COLO668 (cell line): ENCODE results near the gene KCNK17.

Experiments
- DNase-seq: peaks from one replicate; lab custom pipeline; 2025; ENCODE audit not compliant: unreplicated experiment; lab: John Stamatoyannopoulos, UW

KCNK17 gene, protein sequence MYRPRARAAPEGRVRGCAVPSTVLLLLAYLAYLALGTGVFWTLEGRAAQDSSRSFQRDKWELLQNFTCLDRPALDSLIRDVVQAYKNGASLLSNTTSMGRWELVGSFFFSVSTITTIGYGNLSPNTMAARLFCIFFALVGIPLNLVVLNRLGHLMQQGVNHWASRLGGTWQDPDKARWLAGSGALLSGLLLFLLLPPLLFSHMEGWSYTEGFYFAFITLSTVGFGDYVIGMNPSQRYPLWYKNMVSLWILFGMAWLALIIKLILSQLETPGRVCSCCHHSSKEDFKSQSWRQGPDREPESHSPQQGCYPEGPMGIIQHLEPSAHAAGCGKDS

DNA sequence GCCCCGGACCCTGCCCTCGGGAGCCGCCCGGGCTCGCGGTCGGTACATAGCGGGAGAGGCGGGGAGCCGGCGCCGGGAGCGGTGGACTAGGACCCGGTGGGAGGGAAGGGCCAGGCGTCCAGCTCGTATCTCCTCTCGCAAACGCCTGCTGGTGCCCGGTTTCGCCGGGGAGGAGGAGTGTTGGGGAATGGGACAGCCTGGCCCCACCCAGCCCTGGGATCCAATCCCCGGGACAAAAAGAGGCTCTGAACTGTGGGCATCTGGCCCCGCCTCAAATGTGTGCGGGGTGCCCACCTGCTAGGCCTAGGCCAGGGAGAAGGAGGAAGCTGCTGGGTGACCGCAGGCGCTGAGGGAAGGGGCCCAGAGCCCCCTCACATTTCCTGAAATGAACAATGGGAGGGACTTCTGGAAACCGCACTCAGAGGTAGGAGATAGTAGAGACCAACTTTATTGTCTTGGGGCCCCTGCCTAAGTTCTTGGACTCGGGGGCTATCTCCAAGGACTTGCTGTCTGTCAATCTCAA is at the start of gene KCNK17:
TSS of gene KCNK17 (minus strand) at position 147 of the 523 bp plus-strand sequence. CDS start at position 48, 99 bp downstream.
- DNase-seq: no peak

DNA sequence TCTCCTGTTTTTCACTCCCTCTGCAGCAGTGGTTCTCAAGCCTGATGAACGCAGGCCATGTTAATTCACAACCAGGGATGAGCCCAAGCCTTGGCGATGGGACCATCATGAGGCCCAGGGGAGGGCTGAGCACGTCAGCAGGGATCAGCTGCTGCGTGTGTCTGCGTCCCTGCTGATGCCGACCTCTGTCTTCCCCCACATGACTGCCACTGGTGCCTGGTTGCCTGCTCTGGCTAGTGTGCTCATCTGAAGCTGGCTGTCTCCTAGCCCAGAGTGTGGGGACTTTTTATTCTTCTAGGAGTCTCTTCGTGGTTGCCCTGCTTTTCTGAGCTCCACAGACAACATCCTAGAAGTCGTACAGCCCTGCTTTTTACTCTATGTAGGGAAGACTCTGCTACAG is 49.1 kb upstream of the KCNK17 start:
- no peak for DNase-seq

GRCh38 chr6:39362487-39362865 is 48.3 kb upstream of the KCNK17 start:
- no peak for DNase-seq

DNA sequence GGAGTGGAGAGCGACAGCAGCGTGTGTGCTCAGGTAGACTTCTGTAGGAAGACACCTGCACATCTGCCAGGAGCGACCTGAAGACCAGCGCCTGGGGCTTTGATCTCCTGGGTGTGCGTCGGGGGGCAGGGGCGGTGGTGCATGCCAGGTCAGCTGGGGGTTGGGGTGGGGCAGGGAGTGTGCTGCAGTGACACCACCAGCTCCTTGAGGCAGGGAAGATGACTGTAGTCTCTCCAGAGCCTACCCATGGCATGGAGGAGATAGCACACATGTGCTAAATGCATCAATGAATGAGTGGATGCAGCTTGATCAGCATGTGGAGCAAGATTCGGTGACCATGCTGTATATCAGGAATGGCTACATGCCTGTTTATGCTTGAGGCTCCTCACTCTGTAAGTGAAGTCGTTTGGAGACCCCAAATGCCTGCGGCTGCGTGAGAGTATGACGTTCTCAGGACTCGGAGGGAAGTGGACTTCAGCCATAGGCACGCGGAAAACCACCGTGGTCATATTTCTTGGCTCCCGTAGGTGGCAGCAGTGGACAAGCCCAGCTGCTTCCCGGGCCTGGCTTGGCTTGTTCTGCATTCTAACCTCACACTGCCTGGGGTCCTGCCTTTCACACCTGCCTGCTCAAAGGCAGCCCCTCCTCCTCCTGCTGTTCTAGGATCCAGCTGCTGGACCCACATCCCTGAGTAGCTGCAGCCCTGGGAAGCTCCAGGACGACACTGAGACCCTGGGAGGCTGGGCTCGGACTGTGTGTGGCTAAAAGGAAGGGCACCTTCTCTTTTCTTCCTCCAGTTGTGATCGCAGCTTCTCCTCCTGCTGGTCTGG is 47.7 kb upstream of the KCNK17 start:
- DNase-seq: peak; percentile 53

- DNase-seq: no peak
These were observed 46.2 kb upstream of the KCNK17 start for GRCh38 chr6:39360378-39360777.

GRCh38 chr6:39357998-39358686 is 43.9 kb upstream of the KCNK17 start:
- peak; percentile 56 for DNase-seq

DNA sequence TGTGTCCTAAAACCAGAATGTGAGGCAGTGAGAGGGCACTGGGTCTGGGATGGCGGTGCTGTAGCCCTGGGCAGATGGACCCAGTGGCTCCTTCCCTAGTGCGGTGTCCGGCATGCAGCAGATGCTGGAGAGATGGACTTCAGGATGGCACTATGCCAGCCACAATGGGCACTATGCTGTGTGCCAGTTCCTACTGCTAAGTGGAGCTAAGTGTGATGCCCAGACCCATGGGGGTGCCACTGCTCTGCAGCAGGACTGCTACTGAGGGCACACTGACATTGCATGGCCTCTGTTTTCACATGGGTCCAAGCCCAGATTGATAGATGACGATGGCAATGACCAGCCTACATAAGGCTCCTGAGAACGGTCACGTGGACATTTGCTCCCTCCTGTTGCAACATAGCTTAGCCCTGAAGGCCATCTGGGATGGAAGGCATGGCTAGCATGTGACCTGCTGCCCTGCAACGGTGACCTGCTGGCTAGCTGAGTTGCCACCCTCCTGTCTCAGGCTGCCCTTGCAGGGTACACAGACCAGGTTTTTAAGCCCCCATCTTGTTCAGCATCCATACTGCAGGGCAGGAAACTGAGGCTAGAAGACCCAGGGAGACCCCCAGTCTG is 39.6 kb upstream of the KCNK17 start:
- no peak for DNase-seq

DNA sequence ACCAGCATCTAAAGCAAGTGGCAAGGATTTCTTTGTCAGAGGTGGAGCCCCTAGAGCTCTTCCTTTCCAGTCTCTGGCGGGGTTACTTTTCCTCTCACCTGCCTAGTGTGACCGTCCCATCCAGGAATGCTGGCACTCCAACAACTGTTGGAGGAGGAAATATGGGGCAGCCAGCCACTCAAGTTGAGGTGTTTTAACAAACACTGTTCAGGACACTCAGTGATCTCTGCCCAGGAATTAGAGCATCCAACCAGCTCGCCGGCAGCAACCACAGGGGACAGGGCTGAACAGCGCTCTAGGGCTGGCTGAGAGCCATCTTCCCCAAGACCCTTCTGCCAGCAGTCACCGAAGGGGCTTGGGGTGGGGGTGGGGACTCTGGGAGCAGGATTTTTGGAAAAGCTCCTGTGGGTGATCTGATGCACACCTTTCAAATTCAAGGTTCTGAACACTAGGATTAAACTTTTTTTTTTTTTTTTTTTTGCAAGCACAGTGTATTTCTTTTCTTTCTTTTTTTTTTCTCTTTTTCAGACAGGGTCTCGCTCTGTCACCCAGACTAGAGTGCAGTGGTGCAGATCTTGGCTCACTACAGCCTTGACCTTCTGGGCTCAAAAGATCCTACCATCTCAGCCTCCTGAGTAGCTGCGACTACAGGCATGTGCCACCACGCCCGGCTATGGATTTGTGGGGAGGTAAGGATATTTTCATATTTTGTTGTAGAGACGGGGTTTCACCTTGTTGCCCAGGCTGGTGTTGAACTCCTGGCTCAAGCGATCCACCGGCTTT is 36.7 kb upstream of the KCNK17 start:
- no peak for DNase-seq

DNA sequence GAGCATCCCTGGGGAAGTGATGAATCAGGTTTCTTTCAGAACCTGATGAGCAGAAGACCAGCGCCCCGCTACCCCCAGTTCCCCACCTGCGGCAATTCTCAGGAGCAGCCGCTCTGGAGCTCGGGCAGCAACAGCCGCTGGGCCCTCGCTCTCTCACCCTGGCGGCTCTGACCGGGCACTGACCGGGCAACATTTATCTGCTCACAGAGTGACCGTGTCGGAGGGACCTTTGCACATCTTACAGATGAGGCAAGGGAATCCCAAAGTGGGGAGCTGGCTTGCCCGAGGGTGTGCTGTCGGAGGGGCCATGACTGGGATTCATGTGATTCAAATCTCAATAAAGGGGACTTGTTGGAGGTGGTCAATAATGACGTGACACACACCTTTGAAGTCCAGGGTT is 34.5 kb upstream of the KCNK17 start:
- no peak for DNase-seq

DNA sequence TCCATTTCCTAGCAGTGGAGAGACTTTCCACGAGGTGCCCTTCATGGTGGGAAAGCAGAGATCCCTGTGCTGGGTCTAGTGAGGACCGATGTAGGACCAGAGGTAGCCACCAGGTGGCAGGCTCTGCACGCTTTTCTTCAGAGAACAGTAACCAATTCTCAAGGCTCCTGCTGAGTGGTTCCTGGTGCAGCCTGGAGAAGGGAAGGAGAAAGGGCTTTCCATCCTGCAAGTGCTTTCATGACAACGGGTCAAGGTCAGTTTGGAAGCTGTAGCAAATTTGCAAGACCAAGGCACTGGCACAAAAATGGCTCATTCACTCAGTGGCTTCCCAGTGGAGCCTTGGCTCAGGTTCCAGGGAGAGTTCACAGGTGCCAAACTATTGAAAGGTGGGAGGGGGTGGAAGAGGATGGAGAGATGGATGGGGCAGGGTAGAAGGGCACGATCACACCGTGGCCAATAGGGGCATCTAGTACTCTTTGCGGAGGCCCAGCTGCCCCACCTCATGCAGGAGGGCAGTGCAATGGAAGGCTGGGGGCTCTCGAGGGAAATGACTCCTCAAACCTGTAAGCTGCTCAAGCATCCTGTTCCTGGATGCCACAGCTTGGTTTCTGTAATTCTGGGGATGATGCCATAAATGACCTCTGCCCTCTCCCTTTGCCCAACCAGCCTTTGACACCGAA is 33.8 kb upstream of the KCNK17 start:
- peak; percentile 54 for DNase-seq

DNA sequence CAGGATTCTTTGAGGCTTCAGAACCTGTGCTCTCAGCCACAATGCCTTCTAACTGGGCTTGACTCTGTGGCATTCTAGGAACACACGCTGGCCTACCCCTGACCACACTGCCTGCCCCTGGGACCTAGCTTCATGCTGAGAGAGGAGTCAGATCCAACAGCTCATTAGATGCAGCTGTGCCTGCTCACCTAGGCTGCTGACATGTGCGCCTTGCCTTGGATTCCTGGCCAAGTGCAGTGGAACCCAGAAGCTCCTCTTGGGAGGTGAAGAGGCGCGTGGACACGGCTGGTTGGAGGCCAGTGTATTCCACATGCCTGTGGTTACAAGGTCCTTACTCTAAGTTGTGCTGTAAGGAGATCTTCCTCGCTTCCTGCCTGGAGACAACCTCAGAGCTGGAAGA is 33.0 kb upstream of the KCNK17 start:
- DNase-seq: no peak

DNA sequence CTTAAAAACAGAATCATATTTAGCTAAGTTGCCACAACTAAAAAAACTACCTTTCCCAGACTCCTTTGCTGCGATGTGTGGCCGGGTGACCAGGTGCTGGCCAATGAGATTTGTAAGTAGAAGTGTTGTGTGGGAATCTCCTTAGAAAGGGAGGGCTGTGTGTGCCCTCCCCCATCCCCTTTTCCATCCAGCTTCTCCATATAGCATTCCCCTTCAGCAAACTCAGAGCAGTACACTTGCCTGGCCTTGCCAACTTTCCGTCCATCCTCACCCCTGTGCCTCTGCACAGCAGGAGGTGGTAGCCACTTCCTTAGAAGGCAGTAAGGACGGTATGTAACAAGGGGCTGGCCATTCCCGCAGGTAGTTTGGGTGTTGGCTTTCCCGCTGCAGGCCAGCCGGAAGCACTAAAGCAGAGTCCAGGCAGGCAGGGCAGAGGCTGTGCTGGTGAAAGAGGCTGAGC is 30.6 kb upstream of the KCNK17 start:
- DNase-seq: no peak

DNA sequence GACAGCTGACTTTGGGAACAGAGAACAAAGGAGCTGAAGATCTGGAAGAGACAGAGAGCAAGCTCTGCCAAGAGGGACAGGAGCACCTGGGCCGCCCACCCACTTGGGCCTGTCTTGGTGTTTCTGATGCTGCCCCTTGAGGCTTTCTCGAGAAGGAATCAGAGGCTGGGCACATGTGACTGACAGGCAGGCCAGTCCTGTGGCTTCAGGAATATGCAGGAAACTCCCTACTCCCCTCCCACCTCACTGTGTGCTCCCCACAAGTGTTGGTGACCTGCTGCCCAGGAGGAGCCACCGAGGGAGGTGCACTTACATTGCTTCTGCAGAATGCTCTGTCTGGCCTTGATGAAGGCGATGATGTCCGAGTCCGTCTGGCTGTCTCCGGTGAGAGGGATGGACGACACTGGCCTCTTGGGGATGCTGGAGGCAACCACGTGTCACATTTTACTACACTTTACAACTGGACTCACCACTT is 29.2 kb upstream of the KCNK17 start:
- DNase-seq: no peak

DNA sequence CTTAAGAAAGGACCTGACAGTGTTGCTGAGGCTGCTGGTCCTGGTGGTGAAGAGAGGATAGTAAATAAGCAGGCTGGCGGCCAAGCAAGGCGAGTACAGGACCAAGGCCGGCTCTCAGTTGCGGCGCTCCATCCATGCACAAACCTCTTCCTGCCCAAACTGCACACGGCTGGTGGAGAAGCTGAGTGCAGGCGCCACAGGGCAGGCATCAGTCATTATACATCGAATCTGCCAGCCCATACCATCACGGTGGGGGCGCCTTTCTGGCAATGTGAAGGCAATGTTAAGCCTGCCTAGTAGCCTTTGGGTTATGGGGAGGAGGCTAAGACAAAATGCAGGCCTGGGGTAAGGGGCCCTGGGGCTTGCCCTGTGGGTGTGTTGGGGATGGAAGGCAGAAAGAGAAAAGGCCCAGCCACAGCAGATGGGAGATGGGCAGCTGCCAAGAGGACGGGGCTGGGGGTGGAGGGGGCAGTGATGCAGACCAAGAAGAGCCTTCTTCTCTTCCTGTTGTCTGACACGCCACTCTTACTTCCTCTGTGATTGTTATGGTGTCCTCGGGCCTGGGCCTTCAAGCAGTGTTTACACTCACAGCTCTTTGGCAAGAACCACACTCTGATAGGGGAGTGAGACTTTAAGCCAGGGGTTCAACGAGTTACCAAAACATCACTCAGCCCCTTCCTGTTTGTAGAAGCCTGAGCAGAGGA is 28.6 kb upstream of the KCNK17 start:
- no peak for DNase-seq

- no peak for DNase-seq
These were observed 27.7 kb upstream of the KCNK17 start for GRCh38 chr6:39341937-39342336.

DNA sequence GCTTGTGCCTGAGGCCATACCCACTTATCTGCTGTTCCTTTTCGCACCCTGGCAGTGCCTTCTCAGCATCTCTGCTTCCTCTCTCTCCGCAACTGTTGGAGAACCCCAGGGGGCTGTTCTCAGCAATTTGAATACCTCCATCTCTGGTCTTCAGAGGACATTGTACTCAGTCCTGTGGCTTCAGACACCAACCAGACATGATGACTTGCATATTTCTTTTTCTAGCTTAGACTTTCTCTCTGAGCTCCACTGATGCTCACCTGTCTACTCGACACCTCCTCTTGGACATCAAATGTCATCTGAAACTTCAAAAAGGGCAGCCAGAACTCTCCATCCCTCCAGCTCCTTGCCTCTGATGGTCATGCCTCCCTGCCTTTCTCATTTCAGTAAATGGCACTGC is 27.1 kb upstream of the KCNK17 start:
- DNase-seq: no peak

DNA sequence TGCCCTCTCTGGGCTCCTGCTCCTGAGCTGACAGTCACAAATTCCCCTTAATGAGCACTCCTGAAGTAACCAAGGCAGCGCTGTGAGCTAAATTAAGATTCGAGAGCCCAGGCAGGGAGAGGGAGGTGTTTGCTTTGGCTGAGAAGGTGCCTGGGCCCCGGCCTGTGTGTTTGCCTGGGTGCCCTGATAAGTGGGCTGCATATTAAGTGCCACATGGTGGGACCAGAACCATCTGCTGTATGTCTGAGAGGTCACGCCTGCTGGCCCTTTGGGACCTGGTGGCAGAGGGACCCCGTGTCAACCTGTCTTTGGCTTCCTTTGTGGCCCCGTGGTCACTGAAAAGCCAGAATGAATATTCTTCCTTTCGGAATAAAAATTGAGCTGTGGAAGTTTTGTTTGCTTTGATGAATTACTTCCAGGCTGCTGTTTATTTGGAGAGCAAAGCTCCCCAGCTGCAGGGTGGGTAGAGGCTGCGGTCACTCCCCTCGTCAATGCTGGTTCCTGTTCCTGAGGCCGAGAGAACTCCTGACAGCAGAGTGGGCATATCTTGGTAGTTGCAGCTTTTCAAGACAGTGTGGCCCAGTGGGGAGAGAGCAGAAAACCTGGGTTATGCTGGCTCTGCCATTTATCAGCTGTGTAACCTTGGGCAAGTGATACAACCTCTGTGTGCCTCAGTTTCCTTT is 25.8 kb upstream of the KCNK17 start:
- DNase-seq: peak; percentile 53

- DNase-seq: no peak
These were observed 25.1 kb upstream of the KCNK17 start for GRCh38 chr6:39339096-39339867.
